K562 (cell line): ENCODE measurements around the gene C1orf74. TPM values are rescaled to one million over a fixed set of nuclear protein-coding genes. Genes with fewer than 3 reads are reported as not detected.

ENCODE experiments used
- ATAC-seq: fragments of 200-7000 bp; cut with Tn5 transposase; 3 replicates; pipeline ENCODE4 v1.9.1; 2020; ENCODE audit warnings: moderate library complexity
- BruUV-seq: library from RNA; stranded (reverse); fragments of 400-500 nt; replicated peaks from 2 replicates; lab custom pipeline; 2021; lab: Mats Ljungman, UMichigan
- CTCF ChIA-PET: fragments of 300-600 bp; formaldehyde crosslinking; extraction: SDS; loops from one replicate; lab custom pipeline; 2021; ENCODE audit warnings: low intra/inter-chr PET ratio; lab: Yijun Ruan, JAX
- POLR2A ChIA-PET: fragments of 300-600, 350-650 bp; sonication (Branson Sonifier 250); formaldehyde crosslinking; extraction: SDS; loops from one replicate; lab custom pipeline; 2021; ENCODE audit warnings: antibody characterized with exemption, inconsistent platforms; lab: Yijun Ruan, JAX
- DNase-seq, 4 experiments: peaks; one replicate each; pipeline versions ENCODE4 v3.0.0 to v3.0.0-alpha.2; 2011 to 2018; ENCODE audit warnings: low spot score in 3 of 4, mixed read lengths in 3 of 4; ENCODE audit errors: extremely low read depth in 1 of 4
- FAIRE-seq: peaks from 2 replicates; lab custom pipeline; 2011; peaks lifted over from hg19 to GRCh38; lab: Jason Lieb, UNC
- H2AFZ ChIP-seq: 2 replicates; pipeline ENCODE4 v1.6.0; 2011; ENCODE audit warnings: low read depth, low read length, control low read depth, inconsistent platforms
- H3K27ac ChIP-seq: fragments of 200-600 bp; 3 replicates; pipeline ENCODE4 v1.8.0; 2011; ENCODE audit warnings: low read depth, mild to moderate bottlenecking, control low read depth, inconsistent platforms, low read length, moderate library complexity, mixed read lengths; ENCODE audit errors: extremely low read depth
- H3K27me3 ChIP-seq, 2 experiments: fragments of 300-600 bp in 1 of 2; 2 replicates in 1 of 2; 3 replicates in 1 of 2; pipeline versions ENCODE4 v1.6.0 to v1.8.0; 2011; ENCODE audit warnings: inconsistent platforms in 2 of 2, low read length in 2 of 2, mild to moderate bottlenecking in 1 of 2, mixed read lengths in 1 of 2, moderate library complexity in 1 of 2; ENCODE audit not compliant: control insufficient read depth in 2 of 2, insufficient read depth in 2 of 2
- H3K36me3 ChIP-seq: fragments of 300-600 bp; 3 replicates; pipeline ENCODE4 v1.8.0; 2011; ENCODE audit warnings: mild to moderate bottlenecking, low read length, inconsistent platforms; ENCODE audit not compliant: control insufficient read depth, insufficient read depth
- H3K4me1 ChIP-seq, 2 experiments: fragments of 200-600 bp in 1 of 2; replicated peaks in 1 of 2; 2 replicates in 1 of 2; 3 replicates in 1 of 2; pipeline versions ENCODE4 v1.5.1 to v1.8.0; 2011; ENCODE audit warnings: inconsistent platforms in 2 of 2, low read length in 2 of 2, mild to moderate bottlenecking in 1 of 2, mixed read lengths in 1 of 2, moderate library complexity in 1 of 2; ENCODE audit not compliant: control insufficient read depth in 2 of 2, insufficient read depth in 2 of 2
- H3K4me2 ChIP-seq: 2 replicates; pipeline ENCODE4 v1.6.1; 2011; ENCODE audit warnings: low read length, control low read depth, inconsistent platforms, mixed read lengths; ENCODE audit not compliant: insufficient read depth
- H3K4me3 ChIP-seq: fragments of 200-600 bp; sonication (generic), shearing (Covaris generic); 2 replicates; pipeline ENCODE4 v1.5.1; 2016; ENCODE audit warnings: control low read depth, inconsistent platforms
- H3K79me2 ChIP-seq: fragments of 200-600 bp; 3 replicates; pipeline ENCODE4 v1.8.0; 2011; ENCODE audit warnings: low read length, inconsistent platforms; ENCODE audit not compliant: control insufficient read depth, insufficient read depth
- H3K9ac ChIP-seq, 2 experiments: 2 replicates each; pipeline versions ENCODE4 v1.6.0 to v1.6.1; 2011; ENCODE audit warnings: low read depth in 2 of 2, low read length in 2 of 2, control low read depth in 1 of 2, inconsistent platforms in 1 of 2, mild to moderate bottlenecking in 1 of 2, mixed read lengths in 1 of 2; ENCODE audit not compliant: insufficient read depth in 1 of 2
- H3K9me1 ChIP-seq: one replicate; pipeline ENCODE4 v1.6.0; 2011; ENCODE audit warnings: inconsistent platforms, mild to moderate bottlenecking, low read length, moderate library complexity; ENCODE audit not compliant: control insufficient read depth, insufficient read depth
- H3K9me3 ChIP-seq: replicated peaks from 2 replicates; pipeline ENCODE4 v1.5.1; 2011; ENCODE audit warnings: low read depth, low read length, inconsistent platforms; ENCODE audit not compliant: control insufficient read depth, insufficient read depth
- H4K20me1 ChIP-seq: replicated peaks from 2 replicates; pipeline ENCODE4 v1.6.1; 2011; ENCODE audit warnings: low read length, inconsistent platforms, mixed read lengths; ENCODE audit not compliant: control insufficient read depth, insufficient read depth
- MEF2A ChIP-seq: IDR thresholded peaks from 2 replicates; pipeline ENCODE4 v1.6.1; 2011; ENCODE audit warnings: low read depth, mild to moderate bottlenecking, low read length, moderate library complexity; ENCODE audit not compliant: control insufficient read depth
- RNF2 ChIP-seq: sonication (generic); IDR thresholded peaks from 2 replicates; pipeline ENCODE4 v1.6.1; 2016
- SRSF9 ChIP-seq: fragments of 200-400 bp; formaldehyde crosslinking; IDR thresholded peaks from 2 replicates; pipeline ENCODE4 v1.6.1; 2017; ENCODE audit warnings: low read depth, low read length, borderline replicate concordance
- ZBTB17 ChIP-seq: fragments of 450-650 bp; formaldehyde crosslinking; IDR thresholded peaks from 2 replicates; pipeline ENCODE4 v1.4.0; 2020; ENCODE audit warnings: mild to moderate bottlenecking
- ZNF232 ChIP-seq: sonication (generic); formaldehyde crosslinking; IDR thresholded peaks from 2 replicates; pipeline ENCODE4 v1.8.0; 2022; ENCODE audit warnings: mild to moderate bottlenecking, missing genetic modification reagents
- ZNF274 ChIP-seq: IDR thresholded peaks from 2 replicates; pipeline ENCODE4 v1.6.1; 2011; ENCODE audit warnings: low read depth, mild to moderate bottlenecking, low read length, moderate library complexity, borderline replicate concordance
- WGBS: fragments of 100-300 bp; shearing (Covaris generic); methylation state at CpG from one replicate; pipeline ENCODE4 v1.1.6; 2016; ENCODE audit warnings: low coverage, mixed read lengths; ENCODE audit not compliant: insufficient coverage; ENCODE audit errors: missing lambda C conversion rate; 5-methylcytosine and 5-hydroxymethylcytosine counted together
- in situ Hi-C: fragments of 300-500 bp; cut with MboI; formaldehyde crosslinking; loops from 4 replicates; pipeline ENCODE4 v1.15.0; 2018; ENCODE audit warnings: inconsistent platforms, mixed read lengths
- intact Hi-C: fragments of 100-400 bp; cut with micrococcal nuclease; formaldehyde crosslinking; loops from 2 replicates; pipeline ENCODE4 v1.14.2; 2022
- polyA plus RNA-seq, 8 experiments: library from polyadenylated mRNA; depleted of rRNA in 4 of 8; stranded (reverse) in 5 of 8; unstranded in 3 of 8; fragments of >200 nt; fragmentation: Nextera tagmentation in 2 of 8; fragmentation: Illumina TruSeq in 1 of 8; extraction: Ambion mirVana in 2 of 8; extraction: Trizol in 1 of 8; gene quantifications; 2 replicates each; pipeline versions ENCODE4 v1.2.1 to v1.2.3, GENCODE V29; 2011 to 2014; ENCODE audit warnings: inconsistent platforms in 1 of 8, missing spikeins in 1 of 8
- total RNA-seq, 7 experiments: library from RNA; depleted of rRNA in 6 of 7; stranded (reverse); fragments of >200 nt in 6 of 7; fragmentation: Illumina TruSeq in 2 of 7; extraction: Trizol in 2 of 7; gene quantifications; 2 replicates each; pipeline versions ENCODE4 v1.2.1 to v1.2.3, GENCODE V29; 2011 to 2021; ENCODE audit warnings: low replicate concordance in 1 of 7
- TF ChIP-seq, protein P1 (sequence below): fragments of 450-650 bp; formaldehyde crosslinking; IDR thresholded peaks from 2 replicates; pipeline ENCODE4 v1.4.0; 2022; ENCODE audit warnings: missing genetic modification characterization
- TF ChIP-seq, protein P2 (sequence below), 2 experiments: fragments of 450-650 bp in 1 of 2; sonication (generic) in 1 of 2; formaldehyde crosslinking in 1 of 2; IDR thresholded peaks in 1 of 2; conservative IDR thresholded peaks in 1 of 2; 2 replicates each; pipeline versions ENCODE4 v1.6.1 to v1.8.1; 2016 to 2023; ENCODE audit warnings: mild to moderate bottlenecking in 2 of 2, moderate library complexity in 2 of 2, inconsistent platforms in 1 of 2, missing genetic modification reagents in 1 of 2

Gene C1orf74
- total and polyA plus RNA-seq, 9 of the 15 experiments (the other 6 are each of a cell fraction or from before 2014, with no cell fraction given) = 4.0 to 7.6 (median 5.7) TPM

DNA sequence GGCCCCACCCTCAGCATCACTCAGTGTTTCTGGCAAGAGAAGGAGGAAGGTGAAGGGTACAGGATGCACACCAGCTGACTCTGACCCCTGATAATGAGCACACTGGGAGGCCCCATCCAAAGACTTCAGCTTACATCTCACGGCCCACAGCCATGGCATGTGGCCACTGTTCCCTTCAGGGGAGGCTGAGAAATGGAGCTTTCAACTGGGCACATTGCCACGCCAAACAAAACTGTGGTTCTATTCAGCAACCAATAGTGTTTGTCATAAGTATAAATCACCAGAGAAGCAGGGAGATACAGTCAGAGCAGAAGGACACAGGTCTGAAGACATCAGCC is 41.2 kb downstream of the C1orf74 start:
- intact Hi-C loops (loop anchor here (10.0 kb wide), 1 partner anchor 138 kb away; no protein-coding TSS in a partner anchor), in situ Hi-C loops (no loop called here)
- ATAC-seq = no peak
- H3K4me3 ChIP-seq = no peak overlapping the region
- ChIA-PET POLR2A (no interaction called here), CTCF (no interaction called here)
- TF ChIP-seq, protein P1, sequence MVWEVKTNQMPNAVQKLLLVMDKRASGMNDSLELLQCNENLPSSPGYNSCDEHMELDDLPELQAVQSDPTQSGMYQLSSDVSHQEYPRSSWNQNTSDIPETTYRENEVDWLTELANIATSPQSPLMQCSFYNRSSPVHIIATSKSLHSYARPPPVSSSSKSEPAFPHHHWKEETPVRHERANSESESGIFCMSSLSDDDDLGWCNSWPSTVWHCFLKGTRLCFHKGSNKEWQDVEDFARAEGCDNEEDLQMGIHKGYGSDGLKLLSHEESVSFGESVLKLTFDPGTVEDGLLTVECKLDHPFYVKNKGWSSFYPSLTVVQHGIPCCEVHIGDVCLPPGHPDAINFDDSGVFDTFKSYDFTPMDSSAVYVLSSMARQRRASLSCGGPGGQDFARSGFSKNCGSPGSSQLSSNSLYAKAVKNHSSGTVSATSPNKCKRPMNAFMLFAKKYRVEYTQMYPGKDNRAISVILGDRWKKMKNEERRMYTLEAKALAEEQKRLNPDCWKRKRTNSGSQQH = no peak
- H3K9me3 ChIP-seq = no peaks in the 10 kb centered on the region
- no peaks in the 10 kb centered on the region for H4K20me1 ChIP-seq
- no TSS peak for BruUV-seq
- peaks cover 10 to 28% of the 10 kb centered on the region in 2 experiments for H3K27me3 ChIP-seq
- H3K79me2 ChIP-seq = no peaks in the 10 kb centered on the region
- H3K9me1 ChIP-seq = no peaks in the 10 kb centered on the region
- no peak overlapping the region for H3K9ac ChIP-seq
- H3K27ac ChIP-seq = no peak overlapping the region
- H3K4me2 ChIP-seq = no peak overlapping the region
- WGBS = 0% methylated on average over 2 of the region's 2 CpGs
- peaks cover 5 to 7% of the 10 kb centered on the region in 2 experiments; a peak in 4 of 5 replicates for H3K4me1 ChIP-seq
- H3K36me3 ChIP-seq = no peaks in the 10 kb centered on the region
- H2AFZ ChIP-seq = no peak overlapping the region
- FAIRE-seq = no peak
- no peak for DNase-seq

DNA sequence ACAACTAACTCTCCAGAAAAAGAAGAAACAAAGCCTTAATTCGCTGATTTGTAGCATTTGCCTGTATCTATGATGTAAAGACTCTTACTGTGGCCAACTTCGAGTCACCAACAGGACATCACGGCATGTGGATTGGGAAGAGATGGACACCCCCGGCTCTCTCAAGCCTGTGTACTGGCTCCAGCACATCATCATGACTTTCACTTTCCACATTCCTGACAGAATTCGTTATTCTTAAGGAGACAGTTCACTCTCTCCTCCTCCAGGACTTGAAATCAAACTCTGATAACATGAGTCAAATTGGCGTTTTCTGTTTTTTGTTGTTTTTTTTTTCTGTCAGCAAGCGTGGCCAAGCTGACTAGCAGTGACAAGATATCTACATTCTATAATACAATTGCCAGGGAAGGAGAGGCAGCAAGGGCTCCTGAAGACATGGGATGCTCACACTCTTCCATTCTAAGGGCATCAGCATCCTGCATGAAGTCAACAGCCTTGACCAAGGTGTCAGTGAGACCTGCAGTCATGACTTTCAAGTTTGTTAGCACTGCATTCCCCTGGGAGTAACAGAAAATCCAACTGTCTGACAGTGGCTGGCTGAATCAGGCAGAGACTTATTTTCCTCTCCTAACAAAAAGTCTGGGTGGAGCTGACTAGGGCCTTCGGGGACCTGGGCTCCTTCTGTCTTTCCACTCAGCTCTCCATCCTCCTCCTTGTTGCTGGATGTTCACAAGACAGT is 41.8 kb downstream of the C1orf74 start:
- H3K4me2 ChIP-seq = no peak overlapping the region
- no peak overlapping the region for H3K4me3 ChIP-seq
- in situ Hi-C loops (no loop called here), intact Hi-C loops (loop anchor here (10.0 kb wide), 1 partner anchor 138 kb away; no protein-coding TSS in a partner anchor)
- H3K9me1 ChIP-seq = no peaks in the 10 kb centered on the region
- BruUV-seq = no TSS peak
- no peak; the same call in 2 of the 3 replicates for ATAC-seq
- H3K36me3 ChIP-seq = no peaks in the 10 kb centered on the region
- FAIRE-seq = no peak
- WGBS = 0% methylated on average over 8 of the region's 8 CpGs
- no peak overlapping the region for H3K9ac ChIP-seq
- no peaks in the 10 kb centered on the region for H4K20me1 ChIP-seq
- no peak overlapping the region for H2AFZ ChIP-seq
- no peak for DNase-seq
- peaks cover 3 to 5% of the 10 kb centered on the region in 2 experiments; a peak in 4 of 5 replicates for H3K4me1 ChIP-seq
- CTCF ChIA-PET = interaction anchor here (0.6 to 1.1 kb wide), 2 partner anchors 67 to 166 kb away, joined by 3 read pairs; partner anchors contain the start of gene G0S2
- H3K9me3 ChIP-seq = no peaks in the 10 kb centered on the region
- no peaks in the 10 kb centered on the region for H3K79me2 ChIP-seq
- H3K27ac ChIP-seq = no peak overlapping the region
- H3K27me3 ChIP-seq = peaks cover 10 to 28% of the 10 kb centered on the region in 2 experiments
- POLR2A ChIA-PET = interaction anchor here (1.1 kb wide), 1 partner anchor 173 kb away, joined by 4 read pairs; no protein-coding TSS in a partner anchor
- TF ChIP-seq ZNF232 (CRISPR knock-in tag) = no peak
- peak; percentile 93 for TF ChIP-seq ZBTB17 (CRISPR knock-in tag)
- TF ChIP-seq, protein P2, sequence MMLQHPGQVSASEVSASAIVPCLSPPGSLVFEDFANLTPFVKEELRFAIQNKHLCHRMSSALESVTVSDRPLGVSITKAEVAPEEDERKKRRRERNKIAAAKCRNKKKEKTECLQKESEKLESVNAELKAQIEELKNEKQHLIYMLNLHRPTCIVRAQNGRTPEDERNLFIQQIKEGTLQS (IDR thresholded peaks at IDR 0.05) = no peak
- TF ChIP-seq, protein P2 (CRISPR knock-in tag; conservative IDR thresholded peaks at IDR 0.05) = no peak
- TF ChIP-seq SRSF9 = no peak
- no peak for TF ChIP-seq MEF2A
- no peak for TF ChIP-seq ZNF274
- peak; percentile 23; the same call in 1 of the 2 replicates for TF ChIP-seq RNF2
